ENCODE results near the gene MARCHF5. TPM values are rescaled to one million over a fixed set of nuclear protein-coding genes. Genes with fewer than 3 reads are reported as not detected.
A peak's percentile ranks its signal among the peaks of the same experiment; 100 is the strongest.

The MARCHF5 gene
- polyA plus RNA-seq (2013, experiment 1 of 2; ENCODE audit: insufficient read length), result 37.7 TPM
- polyA plus RNA-seq (2013, experiment 2 of 2; ENCODE audit: insufficient read length), result 38.3 TPM

GRCh38 chr10:92290837-92291615 lies at the start of gene MARCHF5, which contains the start of gene CPEB3:
Gene MARCHF5, plus strand, starts transcription at chr10:92291167. Its CDS starts 328 bp downstream, at chr10:92291495.
Gene CPEB3, minus strand, starts transcription at chr10:92291078. Its CDS starts 50,728 bp downstream, at chr10:92240350.
- peak; percentile 96 for DNase-seq

- DNase-seq, result no peak
These were observed 49.5 kb upstream of the MARCHF5 start for GRCh38 chr10:92241501-92241900.

- no peak for DNase-seq
These were observed 48.6 kb upstream of the MARCHF5 start for GRCh38 chr10:92242380-92242779.

GRCh38 chr10:92242910-92243671 lies 47.9 kb upstream of the MARCHF5 start:
- peak; percentile 54 for DNase-seq

- no peak for DNase-seq
These were observed 46.2 kb upstream of the MARCHF5 start for GRCh38 chr10:92244796-92245195.

- DNase-seq, result no peak
These were observed 42.4 kb upstream of the MARCHF5 start for GRCh38 chr10:92248566-92248965.

- no peak for DNase-seq
These were observed 27.6 kb upstream of the MARCHF5 start for GRCh38 chr10:92263396-92263795.

- no peak for DNase-seq
These were observed 26.7 kb upstream of the MARCHF5 start for GRCh38 chr10:92264249-92264648.

GRCh38 chr10:92265687-92266258 lies 25.2 kb upstream of the MARCHF5 start:
- DNase-seq, result no peak

GRCh38 chr10:92267343-92267742 lies 23.6 kb upstream of the MARCHF5 start:
- no peak for DNase-seq

GRCh38 chr10:92268748-92269147 lies 22.2 kb upstream of the MARCHF5 start:
- no peak for DNase-seq

GRCh38 chr10:92274071-92274470 lies 16.9 kb upstream of the MARCHF5 start:
- no peak for DNase-seq

- no peak for DNase-seq
These were observed 11.8 kb upstream of the MARCHF5 start for GRCh38 chr10:92278996-92279696.

GRCh38 chr10:92284112-92284704 lies 6.8 kb upstream of the MARCHF5 start:
- DNase-seq, result no peak

GRCh38 chr10:92290076-92290836 lies 711 bp upstream of the MARCHF5 start:
- DNase-seq, result peak; percentile 27

GRCh38 chr10:92291616-92291865 lies 574 bp downstream of the MARCHF5 start:
- DNase-seq, result no peak

- DNase-seq, result peak; percentile 53
These were observed 1.2 kb downstream of the MARCHF5 start for GRCh38 chr10:92291921-92292845.

- DNase-seq, result no peak
These were observed 7.5 kb downstream of the MARCHF5 start for GRCh38 chr10:92298487-92298886.

GRCh38 chr10:92303096-92303495 lies 12.1 kb downstream of the MARCHF5 start:
- no peak for DNase-seq

- DNase-seq, result no peak
These were observed 13.1 kb downstream of the MARCHF5 start for GRCh38 chr10:92304061-92304460.

Data from fibroblast of skin of scalp (primary cell).